ENCODE measurements around the gene ZC3H18.

ZC3H18 gene

DNA sequence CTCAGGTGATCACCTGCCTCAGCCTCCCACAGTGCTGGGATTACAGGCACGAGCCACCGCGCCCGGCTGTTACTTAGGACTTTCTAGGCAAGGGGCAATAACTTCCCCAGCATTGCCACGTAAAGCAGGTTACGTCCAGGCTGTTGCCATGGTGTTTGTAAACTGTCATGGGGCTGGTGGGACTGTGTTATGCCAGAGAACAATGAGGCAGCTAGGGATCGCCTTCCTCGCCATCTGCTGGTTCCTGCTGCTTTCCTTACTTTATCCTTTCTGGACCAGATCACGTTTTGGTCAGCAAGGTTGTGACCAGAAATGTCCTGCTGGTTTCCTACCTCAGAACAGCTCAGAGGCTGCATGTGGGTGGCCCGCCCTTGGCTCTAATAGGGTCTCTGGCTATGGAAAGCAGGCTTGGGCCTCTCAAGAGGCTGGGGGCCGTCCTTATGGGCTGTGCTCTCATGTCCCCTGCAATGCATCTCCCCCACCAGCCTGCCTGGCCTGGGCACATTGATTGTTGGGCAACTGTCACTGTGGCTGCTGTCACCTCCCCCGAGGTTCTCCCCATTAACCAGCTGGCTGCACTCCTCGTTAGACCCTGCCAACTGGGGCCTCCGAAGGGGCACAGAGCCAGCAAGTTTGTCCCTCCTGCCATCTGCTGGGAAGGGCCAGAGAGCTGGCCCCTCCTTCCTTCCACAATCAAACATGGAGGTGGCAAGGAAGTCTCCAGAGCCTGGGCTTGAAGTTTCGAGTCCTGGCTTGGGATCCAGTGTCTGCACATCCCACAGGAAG, 28.2 kb upstream of the ZC3H18 start:
- TF ChIP-seq, protein P1, sequence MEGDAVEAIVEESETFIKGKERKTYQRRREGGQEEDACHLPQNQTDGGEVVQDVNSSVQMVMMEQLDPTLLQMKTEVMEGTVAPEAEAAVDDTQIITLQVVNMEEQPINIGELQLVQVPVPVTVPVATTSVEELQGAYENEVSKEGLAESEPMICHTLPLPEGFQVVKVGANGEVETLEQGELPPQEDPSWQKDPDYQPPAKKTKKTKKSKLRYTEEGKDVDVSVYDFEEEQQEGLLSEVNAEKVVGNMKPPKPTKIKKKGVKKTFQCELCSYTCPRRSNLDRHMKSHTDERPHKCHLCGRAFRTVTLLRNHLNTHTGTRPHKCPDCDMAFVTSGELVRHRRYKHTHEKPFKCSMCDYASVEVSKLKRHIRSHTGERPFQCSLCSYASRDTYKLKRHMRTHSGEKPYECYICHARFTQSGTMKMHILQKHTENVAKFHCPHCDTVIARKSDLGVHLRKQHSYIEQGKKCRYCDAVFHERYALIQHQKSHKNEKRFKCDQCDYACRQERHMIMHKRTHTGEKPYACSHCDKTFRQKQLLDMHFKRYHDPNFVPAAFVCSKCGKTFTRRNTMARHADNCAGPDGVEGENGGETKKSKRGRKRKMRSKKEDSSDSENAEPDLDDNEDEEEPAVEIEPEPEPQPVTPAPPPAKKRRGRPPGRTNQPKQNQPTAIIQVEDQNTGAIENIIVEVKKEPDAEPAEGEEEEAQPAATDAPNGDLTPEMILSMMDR (conservative IDR thresholded peaks at IDR 0.05; ENCODE audit: low read length): no peak
- no peak for DNase-seq (ENCODE audit: low read depth)
- no peak overlapping the region for H3K4me3 ChIP-seq (ENCODE audit: low read length)

DNA sequence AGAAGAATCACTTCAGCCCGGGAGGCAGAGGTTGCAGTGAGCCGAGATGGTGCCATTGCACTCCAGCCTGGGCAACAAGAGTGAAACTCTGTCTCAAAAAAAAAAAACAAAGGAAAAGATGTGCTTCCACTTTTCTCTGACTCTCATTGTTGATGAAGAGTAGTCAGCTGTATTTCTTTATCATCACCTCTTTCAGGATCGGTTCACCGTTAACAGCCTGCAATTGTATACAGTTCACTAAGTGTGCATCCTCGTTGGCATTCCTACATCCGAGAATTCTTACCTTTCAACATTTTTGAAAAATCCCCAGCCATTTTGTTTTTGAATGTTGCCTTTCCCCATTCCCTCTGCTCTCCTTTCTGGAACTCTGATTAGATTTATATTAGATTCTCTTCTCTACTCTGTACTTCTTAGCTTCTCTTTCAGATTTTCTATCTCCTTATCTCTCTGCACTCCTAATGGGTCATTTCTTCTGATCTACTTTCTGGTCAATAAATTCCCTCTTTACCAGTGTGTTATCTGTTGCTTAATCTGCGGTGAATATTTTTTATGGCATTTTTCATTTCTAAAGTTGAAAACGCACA, 26.9 kb upstream of the ZC3H18 start:
- TF ChIP-seq, protein P1 (conservative IDR thresholded peaks at IDR 0.05; ENCODE audit: low read length): no peak
- H3K4me3 ChIP-seq (ENCODE audit: low read length): no peak overlapping the region
- DNase-seq (ENCODE audit: low read depth): no peak

GRCh38 chr16:88545781-88546180, 24.4 kb upstream of the ZC3H18 start:
- H3K4me3 ChIP-seq (ENCODE audit: low read length): no peak overlapping the region
- TF ChIP-seq, protein P1 (conservative IDR thresholded peaks at IDR 0.05; ENCODE audit: low read length): no peak
- DNase-seq (ENCODE audit: low read depth): no peak

- TF ChIP-seq, protein P1 (conservative IDR thresholded peaks at IDR 0.05; ENCODE audit: low read length): no peak
- no peak overlapping the region for H3K4me3 ChIP-seq (ENCODE audit: low read length)
- no peak for DNase-seq (ENCODE audit: low read depth)
Observed at GRCh38 chr16:88548131-88548874, 21.9 kb upstream of the ZC3H18 start.

DNA sequence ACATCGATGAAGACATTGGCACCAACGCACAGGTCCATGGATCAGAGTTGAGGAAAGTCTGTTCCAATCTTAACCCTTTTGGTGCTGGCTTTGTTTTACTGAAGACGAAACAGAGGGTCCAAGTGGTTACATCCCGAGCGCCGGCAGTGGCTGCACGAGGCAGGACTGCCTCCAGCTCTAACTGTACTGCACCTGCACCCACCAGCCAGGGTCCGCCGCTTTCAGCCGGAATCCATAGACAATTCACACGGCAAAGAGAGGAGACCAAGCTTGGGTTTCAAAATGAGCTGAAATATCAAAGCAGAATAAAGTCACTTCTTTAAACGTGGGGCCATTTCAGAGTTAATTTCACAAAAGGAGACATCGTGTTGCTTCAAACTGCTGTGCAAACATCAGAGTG, 21.2 kb upstream of the ZC3H18 start:
- no peak for DNase-seq (ENCODE audit: low read depth)
- H3K4me3 ChIP-seq (ENCODE audit: low read length): no peak overlapping the region
- TF ChIP-seq, protein P1 (conservative IDR thresholded peaks at IDR 0.05; ENCODE audit: low read length): no peak

DNA sequence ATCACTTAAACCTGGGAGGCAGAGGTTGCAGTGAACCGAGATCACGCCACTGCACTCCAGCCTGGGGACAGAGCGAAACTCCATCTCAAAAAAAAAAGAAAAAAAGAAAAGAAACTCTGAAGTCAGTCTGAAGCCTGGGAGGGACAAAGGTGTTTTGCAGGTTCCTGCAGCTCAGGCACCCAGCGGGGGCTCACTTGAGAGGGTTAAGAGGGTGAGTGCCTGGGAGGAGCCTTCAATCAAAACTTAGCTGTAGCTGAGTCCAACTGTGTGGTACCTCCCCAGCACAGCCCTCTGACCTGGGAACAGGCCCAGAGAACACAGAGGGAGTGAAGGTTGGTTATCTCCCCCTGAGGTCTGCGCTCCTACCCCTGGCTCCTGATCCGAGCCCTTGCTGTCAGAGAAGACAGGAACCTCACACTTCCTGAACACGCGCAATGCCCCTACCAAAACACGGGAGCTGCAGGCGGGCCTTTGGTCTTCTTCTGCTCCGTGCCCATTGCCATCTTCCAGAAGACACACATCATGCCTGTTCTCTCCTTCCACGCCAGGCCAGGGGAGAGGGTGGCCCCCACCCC, 20.4 kb upstream of the ZC3H18 start:
- no peak overlapping the region for H3K4me3 ChIP-seq (ENCODE audit: low read length)
- TF ChIP-seq, protein P1 (conservative IDR thresholded peaks at IDR 0.05; ENCODE audit: low read length): no peak
- DNase-seq (ENCODE audit: low read depth): no peak
